ENCODE measurements around the gene ADCY4.

The ADCY4 gene

GRCh38 chr14:24325041-24325530, 9.8 kb downstream of the ADCY4 start:
- no peak for ATAC-seq

GRCh38 chr14:24324024-24324423, 10.8 kb downstream of the ADCY4 start:
- TF ChIP-seq SNAI2 (CRISPR knock-in tag; IDR thresholded peaks at IDR 0.05) (no peak), ZNF8 (CRISPR knock-in tag; IDR thresholded peaks at IDR 0.05) (no peak)
- no peak for ATAC-seq

More at GRCh38 chr14:24325041-24325530, 9.8 kb downstream of the ADCY4 start:
- TF ChIP-seq OSR1 (CRISPR knock-in tag; IDR thresholded peaks at IDR 0.05) (no peak), RARB (CRISPR knock-in tag; IDR thresholded peaks at IDR 0.05) (no peak), BACH2 (CRISPR knock-in tag; IDR thresholded peaks at IDR 0.05; ENCODE audit: borderline replicate concordance) (no peak), TCF4 (CRISPR knock-in tag; IDR thresholded peaks at IDR 0.05; ENCODE audit: borderline replicate concordance) (no peak), PPARA (CRISPR knock-in tag; IDR thresholded peaks at IDR 0.05; ENCODE audit: borderline replicate concordance) (no peak), TSHZ2 (CRISPR knock-in tag; IDR thresholded peaks at IDR 0.05) (no peak)

GRCh38 chr14:24323341-24323740, 11.5 kb downstream of the ADCY4 start:
- ATAC-seq: no peak
- TF ChIP-seq CSDC2 (CRISPR knock-in tag; IDR thresholded peaks at IDR 0.05): no peak
- TF ChIP-seq ZNF565 (CRISPR knock-in tag; conservative IDR thresholded peaks at IDR 0.05; ENCODE audit: low read depth): no peak
- TF ChIP-seq TOX (CRISPR knock-in tag; IDR thresholded peaks at IDR 0.05; ENCODE audit: borderline replicate concordance): no peak
- no peak for TF ChIP-seq TCF4 (CRISPR knock-in tag; IDR thresholded peaks at IDR 0.05; ENCODE audit: borderline replicate concordance)
- no peak for TF ChIP-seq ZFP3 (CRISPR knock-in tag; IDR thresholded peaks at IDR 0.05)
- no peak for TF ChIP-seq ARNTL (CRISPR knock-in tag; IDR thresholded peaks at IDR 0.05; ENCODE audit: borderline replicate concordance, low read depth)
- no peak for TF ChIP-seq ESRRG (CRISPR knock-in tag; IDR thresholded peaks at IDR 0.05)
- TF ChIP-seq PPARA (CRISPR knock-in tag; IDR thresholded peaks at IDR 0.05; ENCODE audit: borderline replicate concordance): no peak
- no peak for TF ChIP-seq ZNF8 (CRISPR knock-in tag; IDR thresholded peaks at IDR 0.05)
- no peak for TF ChIP-seq ZNF70 (CRISPR knock-in tag; IDR thresholded peaks at IDR 0.05)
- TF ChIP-seq GLIS3 (CRISPR knock-in tag; IDR thresholded peaks at IDR 0.05): no peak
- TF ChIP-seq ZFP30 (CRISPR knock-in tag; IDR thresholded peaks at IDR 0.05): no peak
- no peak for TF ChIP-seq BACH2 (CRISPR knock-in tag; IDR thresholded peaks at IDR 0.05; ENCODE audit: borderline replicate concordance)
- no peak for TF ChIP-seq CREB5 (CRISPR knock-in tag; IDR thresholded peaks at IDR 0.05; ENCODE audit: low read depth)
- TF ChIP-seq POU6F1 (CRISPR knock-in tag; IDR thresholded peaks at IDR 0.05; ENCODE audit: borderline replicate concordance, low read depth): no peak
- no peak for TF ChIP-seq SNAI2 (CRISPR knock-in tag; IDR thresholded peaks at IDR 0.05)
- no peak for TF ChIP-seq ZC3H10 (CRISPR knock-in tag; IDR thresholded peaks at IDR 0.05)
- no peak for TF ChIP-seq PATZ1 (CRISPR knock-in tag; IDR thresholded peaks at IDR 0.05; ENCODE audit: borderline replicate concordance)

- no peak for ATAC-seq
- TF ChIP-seq TSHZ2 (CRISPR knock-in tag; IDR thresholded peaks at IDR 0.05): no peak
- TF ChIP-seq CSRNP3 (CRISPR knock-in tag; IDR thresholded peaks at IDR 0.05): no peak
These were observed 12.2 kb downstream of the ADCY4 start for GRCh38 chr14:24322672-24323071.

Measured in SK-N-SH treated with all-trans-retinoic acid at 6 μM for 48 hours (cell line).